Upper lobe of right lung (tissue), 1 donor: ENCODE results near the gene AOAH. TPM values are rescaled to one million over a fixed set of nuclear protein-coding genes. Genes with fewer than 3 reads are reported as not detected.

Source experiments
- ATAC-seq: fragments of 200-7000 bp; cut with Tn5 transposase; one replicate; pipeline ENCODE4 v1.9.1; 2020; ENCODE audit warnings: mild to moderate bottlenecking, moderate library complexity
- DNase-seq: peaks from one replicate; pipeline ENCODE4 v3.0.0-alpha.2; 2020
- H3K27ac ChIP-seq: fragments of 200-600 bp; one replicate; pipeline ENCODE4 v1.8.0; 2022
- H3K27me3 ChIP-seq: fragments of 200-600 bp; one replicate; pipeline ENCODE4 v1.8.0; 2022; ENCODE audit warnings: mild to moderate bottlenecking
- H3K36me3 ChIP-seq: fragments of 200-600 bp; one replicate; pipeline ENCODE4 v1.8.0; 2022
- H3K4me1 ChIP-seq: fragments of 200-600 bp; one replicate; pipeline ENCODE4 v1.8.0; 2022
- H3K4me3 ChIP-seq: fragments of 200-600 bp; one replicate; pipeline ENCODE4 v1.8.0; 2022; ENCODE audit warnings: mild to moderate bottlenecking
- H3K9me3 ChIP-seq: fragments of 200-600 bp; one replicate; pipeline ENCODE4 v1.8.0; 2022
- CTCF ChIP-seq: fragments of 200-600 bp; IDR thresholded peaks from one replicate; pipeline ENCODE4 v1.8.0; 2022; ENCODE audit warnings: antibody characterized with exemption
- intact Hi-C: fragments of 100-400 bp; cut with DNase I; formaldehyde crosslinking; loops from one replicate; pipeline ENCODE4 v1.11.0; 2022
- total RNA-seq: library from RNA; stranded (reverse); fragmentation: NEBNext Ultra II Directional; extraction: Animal tissue kit (Norgen Biotek cat#: 25700); gene quantifications from one replicate; pipeline ENCODE4 v1.2.1, GENCODE V29; 2021
- donor health status: DM: no; HTN: yes; CAD: no; lungs with severe emphysema.

Gene AOAH
- total RNA-seq, 1 donor from 2014 or later: 20.8 TPM

GRCh38 chr7:36736090-36736898 is 12.0 kb upstream of the AOAH start:
- Histone ChIP-seq H3K27ac (peak overlapping the region; percentile 62), H3K36me3 (no peaks in the 10 kb centered on the region), H3K4me3 (no peak overlapping the region), H3K9me3 (no peaks in the 10 kb centered on the region), H3K4me1 (no peaks in the 10 kb centered on the region), H3K27me3 (no peaks in the 10 kb centered on the region)
- intact Hi-C loops: no loop called here
- DNase-seq (no peak), ATAC-seq (no peak)
- TF ChIP-seq CTCF: no peak

- ATAC-seq (no peak), DNase-seq (no peak)
- Histone ChIP-seq H3K36me3 (no peaks in the 10 kb centered on the region), H3K4me1 (no peaks in the 10 kb centered on the region), H3K27me3 (no peaks in the 10 kb centered on the region), H3K9me3 (no peaks in the 10 kb centered on the region), H3K27ac (no peak overlapping the region), H3K4me3 (no peak overlapping the region)
- TF ChIP-seq CTCF: no peak
- intact Hi-C loops: no loop called here
These were observed 10.9 kb upstream of the AOAH start for GRCh38 chr7:36735172-36735571.

- H3K4me1 ChIP-seq: no peaks in the 10 kb centered on the region
- ATAC-seq: no peak
- H3K27me3 ChIP-seq: no peaks in the 10 kb centered on the region
- intact Hi-C loops: no loop called here
- no peak overlapping the region for H3K4me3 ChIP-seq
- H3K36me3 ChIP-seq: no peaks in the 10 kb centered on the region
- DNase-seq: no peak
- no peaks in the 10 kb centered on the region for H3K9me3 ChIP-seq
- H3K27ac ChIP-seq: no peak overlapping the region
- no peak for TF ChIP-seq CTCF
These were observed 10.4 kb upstream of the AOAH start for GRCh38 chr7:36734731-36735130.

- intact Hi-C loops: no loop called here
- no peak for ATAC-seq
- no peak overlapping the region for H3K4me3 ChIP-seq
- H3K9me3 ChIP-seq: no peaks in the 10 kb centered on the region
- no peaks in the 10 kb centered on the region for H3K4me1 ChIP-seq
- H3K27me3 ChIP-seq: no peaks in the 10 kb centered on the region
- no peaks in the 10 kb centered on the region for H3K36me3 ChIP-seq
- no peak for DNase-seq
- H3K27ac ChIP-seq: no peak overlapping the region
- no peak for TF ChIP-seq CTCF
These were observed 9.1 kb upstream of the AOAH start for GRCh38 chr7:36733411-36733810.

- Histone ChIP-seq H3K27ac (no peak overlapping the region), H3K4me3 (no peak overlapping the region), H3K9me3 (no peaks in the 10 kb centered on the region), H3K4me1 (no peaks in the 10 kb centered on the region), H3K27me3 (no peaks in the 10 kb centered on the region), H3K36me3 (no peaks in the 10 kb centered on the region)
- ATAC-seq (no peak), DNase-seq (no peak)
- TF ChIP-seq CTCF: no peak
- intact Hi-C loops: no loop called here
These were observed 8.5 kb upstream of the AOAH start for GRCh38 chr7:36732806-36733205.
